ENCODE measurements around the gene MRPS35. TPM values are rescaled to one million over a fixed set of nuclear protein-coding genes. Genes with fewer than 3 reads are reported as not detected.

MRPS35 gene
- total RNA-seq, 1 donor from 2014 or later: 39.2 TPM

GRCh38 chr12:27667540-27667939 lies 43.1 kb upstream of the MRPS35 start:
- Mint-ChIP-seq H3K27me3 (ENCODE audit: insufficient read depth, low read depth) (no peaks in the 10 kb centered on the region), H3K27ac (no peak overlapping the region)

GRCh38 chr12:27672051-27672450 lies 38.6 kb upstream of the MRPS35 start:
- Mint-ChIP-seq H3K9me3 (no peaks in the 10 kb centered on the region), H3K4me1 (no peaks in the 10 kb centered on the region), H3K4me3 (no peak overlapping the region), H3K27ac (no peak overlapping the region), H3K36me3 (peaks cover 13% of the 10 kb centered on the region), H3K27me3 (ENCODE audit: insufficient read depth, low read depth) (no peaks in the 10 kb centered on the region)
- TF ChIP-seq EZH2 (IDR thresholded peaks at IDR 0.05): no peak
- TF ChIP-seq, protein P1, sequence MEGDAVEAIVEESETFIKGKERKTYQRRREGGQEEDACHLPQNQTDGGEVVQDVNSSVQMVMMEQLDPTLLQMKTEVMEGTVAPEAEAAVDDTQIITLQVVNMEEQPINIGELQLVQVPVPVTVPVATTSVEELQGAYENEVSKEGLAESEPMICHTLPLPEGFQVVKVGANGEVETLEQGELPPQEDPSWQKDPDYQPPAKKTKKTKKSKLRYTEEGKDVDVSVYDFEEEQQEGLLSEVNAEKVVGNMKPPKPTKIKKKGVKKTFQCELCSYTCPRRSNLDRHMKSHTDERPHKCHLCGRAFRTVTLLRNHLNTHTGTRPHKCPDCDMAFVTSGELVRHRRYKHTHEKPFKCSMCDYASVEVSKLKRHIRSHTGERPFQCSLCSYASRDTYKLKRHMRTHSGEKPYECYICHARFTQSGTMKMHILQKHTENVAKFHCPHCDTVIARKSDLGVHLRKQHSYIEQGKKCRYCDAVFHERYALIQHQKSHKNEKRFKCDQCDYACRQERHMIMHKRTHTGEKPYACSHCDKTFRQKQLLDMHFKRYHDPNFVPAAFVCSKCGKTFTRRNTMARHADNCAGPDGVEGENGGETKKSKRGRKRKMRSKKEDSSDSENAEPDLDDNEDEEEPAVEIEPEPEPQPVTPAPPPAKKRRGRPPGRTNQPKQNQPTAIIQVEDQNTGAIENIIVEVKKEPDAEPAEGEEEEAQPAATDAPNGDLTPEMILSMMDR (IDR thresholded peaks at IDR 0.05): no peak
- no peak for TF ChIP-seq EZH2phosphoT487 (IDR thresholded peaks at IDR 0.05)
- H3K9me3 ChIP-seq (ENCODE audit: low read depth): no peaks in the 10 kb centered on the region
- no peaks in the 10 kb centered on the region for H4K20me1 ChIP-seq (ENCODE audit: low read depth)
- H3K36me3 ChIP-seq: no peaks in the 10 kb centered on the region
- H3K27me3 ChIP-seq: no peaks in the 10 kb centered on the region
- no peak overlapping the region for H3K4me2 ChIP-seq
- H3K27ac ChIP-seq: no peak overlapping the region
- H3K9ac ChIP-seq: no peak overlapping the region
- H3K79me2 ChIP-seq (ENCODE audit: low read depth): no peaks in the 10 kb centered on the region
- H2AFZ ChIP-seq (replicated peaks): no peak overlapping the region
- H3F3A ChIP-seq (ENCODE audit: low read depth): no peaks in the 10 kb centered on the region
- H3K4me1 ChIP-seq: no peaks in the 10 kb centered on the region
- no peak for DNase-seq (ENCODE audit: low spot score)
- no peak overlapping the region for H3K4me3 ChIP-seq

More at GRCh38 chr12:27667540-27667939, 43.1 kb upstream of the MRPS35 start:
- Mint-ChIP-seq H3K9me3 (no peaks in the 10 kb centered on the region), H3K4me3 (no peak overlapping the region), H3K36me3 (peaks cover 15% of the 10 kb centered on the region), H3K4me1 (no peaks in the 10 kb centered on the region)
- Histone ChIP-seq H3K79me2 (ENCODE audit: low read depth) (no peaks in the 10 kb centered on the region), H2AFZ (replicated peaks) (no peak overlapping the region), H3K4me1 (no peaks in the 10 kb centered on the region), H4K20me1 (ENCODE audit: low read depth) (no peaks in the 10 kb centered on the region), H3K9ac (no peak overlapping the region), H3K27me3 (no peaks in the 10 kb centered on the region), H3K9me3 (ENCODE audit: low read depth) (no peaks in the 10 kb centered on the region), H3K4me3 (no peak overlapping the region), H3K36me3 (peaks cover 9% of the 10 kb centered on the region), H3F3A (ENCODE audit: low read depth) (no peaks in the 10 kb centered on the region), H3K4me2 (no peak overlapping the region), H3K27ac (no peak overlapping the region)
- no peak for TF ChIP-seq EZH2 (IDR thresholded peaks at IDR 0.05)
- TF ChIP-seq, protein P1 (IDR thresholded peaks at IDR 0.05): no peak
- TF ChIP-seq EZH2phosphoT487 (IDR thresholded peaks at IDR 0.05): no peak
- DNase-seq (ENCODE audit: low spot score): no peak

DNA sequence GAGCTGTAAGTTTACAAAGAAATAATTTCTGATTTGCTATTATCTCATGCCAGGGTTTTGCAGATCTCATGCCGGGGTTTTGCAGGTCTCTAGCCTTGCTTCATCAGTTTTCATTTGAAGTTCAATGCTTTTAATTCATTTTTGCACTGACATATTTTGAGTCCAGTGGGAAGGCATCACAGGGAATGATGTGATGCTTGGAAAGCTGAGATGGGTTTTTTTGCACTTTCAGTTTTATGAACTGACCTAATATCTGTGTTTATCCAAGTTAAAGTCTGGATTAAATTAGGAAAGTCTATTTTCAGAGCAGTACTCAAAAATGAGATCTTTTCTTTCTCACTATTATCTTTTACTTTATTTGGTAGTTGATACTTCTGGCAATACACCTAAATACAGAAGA lies 38.0 kb upstream of the MRPS35 start:
- H3K4me2 ChIP-seq: no peak overlapping the region
- DNase-seq (ENCODE audit: low spot score): no peak
- no peak overlapping the region for H3K9ac ChIP-seq
- Mint-ChIP-seq H3K27me3 (ENCODE audit: insufficient read depth, low read depth) (no peaks in the 10 kb centered on the region), H3K36me3 (peaks cover 10% of the 10 kb centered on the region), H3K9me3 (no peaks in the 10 kb centered on the region), H3K27ac (no peak overlapping the region), H3K4me3 (no peak overlapping the region), H3K4me1 (no peaks in the 10 kb centered on the region)
- no peaks in the 10 kb centered on the region for H4K20me1 ChIP-seq (ENCODE audit: low read depth)
- H3K4me3 ChIP-seq: no peak overlapping the region
- H3K9me3 ChIP-seq (ENCODE audit: low read depth): no peaks in the 10 kb centered on the region
- no peaks in the 10 kb centered on the region for H3K27me3 ChIP-seq
- no peaks in the 10 kb centered on the region for H3K79me2 ChIP-seq (ENCODE audit: low read depth)
- TF ChIP-seq, protein P1 (IDR thresholded peaks at IDR 0.05): no peak
- TF ChIP-seq EZH2phosphoT487 (IDR thresholded peaks at IDR 0.05) (no peak), EZH2 (IDR thresholded peaks at IDR 0.05) (no peak)
- H3K36me3 ChIP-seq: no peaks in the 10 kb centered on the region
- H2AFZ ChIP-seq (replicated peaks): no peak overlapping the region
- no peaks in the 10 kb centered on the region for H3K4me1 ChIP-seq
- no peaks in the 10 kb centered on the region for H3F3A ChIP-seq (ENCODE audit: low read depth)
- no peak overlapping the region for H3K27ac ChIP-seq

Data from neural progenitor cell (in vitro differentiated cells).